HTR-8/SVneo (cell line): Measurements from ENCODE around the gene FGGY.

Source experiments
- DNase-seq: peaks from one replicate; pipeline ENCODE4 v3.0.0; 2011; ENCODE audit warnings: low spot score, mixed read lengths; ENCODE audit not compliant: insufficient read length
- FAIRE-seq: peaks from 2 replicates; lab custom pipeline; 2011; peaks lifted over from hg19 to GRCh38; lab: Jason Lieb, UNC

FGGY gene

GRCh38 chr1:59375321-59376220 lies 78.7 kb downstream of the FGGY start:
- peak; percentile 55 for DNase-seq
- peak; percentile 40 for FAIRE-seq

GRCh38 chr1:59377350-59377904 lies 80.5 kb downstream of the FGGY start:
- DNase-seq = no peak
- no peak for FAIRE-seq

GRCh38 chr1:59378621-59379370 lies 81.9 kb downstream of the FGGY start:
- no peak for FAIRE-seq
- DNase-seq = no peak

- FAIRE-seq = no peak
- no peak for DNase-seq
Observed at GRCh38 chr1:59379371-59379728, 82.5 kb downstream of the FGGY start.

- FAIRE-seq (no peak), DNase-seq (no peak)
Observed at GRCh38 chr1:59383963-59384362, 87.1 kb downstream of the FGGY start.

- DNase-seq = no peak
- no peak for FAIRE-seq
Observed at GRCh38 chr1:59384443-59384842, 87.5 kb downstream of the FGGY start.

- FAIRE-seq (no peak), DNase-seq (no peak)
Observed at GRCh38 chr1:59388191-59388590, 91.3 kb downstream of the FGGY start.

- DNase-seq (no peak), FAIRE-seq (no peak)
Observed at GRCh38 chr1:59389847-59390246, 93.0 kb downstream of the FGGY start.

GRCh38 chr1:59390307-59390706 lies 93.4 kb downstream of the FGGY start:
- DNase-seq (no peak), FAIRE-seq (no peak)

- FAIRE-seq (no peak), DNase-seq (no peak)
Observed at GRCh38 chr1:59391212-59392179, 94.6 kb downstream of the FGGY start.

- DNase-seq (no peak), FAIRE-seq (no peak)
Observed at GRCh38 chr1:59393211-59394180, 96.6 kb downstream of the FGGY start.

GRCh38 chr1:59394706-59395425 lies 98.0 kb downstream of the FGGY start:
- FAIRE-seq (no peak), DNase-seq (no peak)

- FAIRE-seq (no peak), DNase-seq (no peak)
Observed at GRCh38 chr1:59396387-59396786, 99.5 kb downstream of the FGGY start.

GRCh38 chr1:59397139-59397858 lies 100.4 kb downstream of the FGGY start:
- FAIRE-seq = no peak
- no peak for DNase-seq

GRCh38 chr1:59399642-59400041 lies 102.7 kb downstream of the FGGY start:
- no peak for FAIRE-seq

GRCh38 chr1:59401581-59401980 lies 104.7 kb downstream of the FGGY start:
- DNase-seq = no peak
- FAIRE-seq = no peak

More at GRCh38 chr1:59399642-59400041, 102.7 kb downstream of the FGGY start:
- no peak for DNase-seq

GRCh38 chr1:59404796-59405195 lies 107.9 kb downstream of the FGGY start:
- FAIRE-seq = no peak
- no peak for DNase-seq
